Kidney glomerular epithelial cell (primary cell): ENCODE data around the gene APPBP2.
"Not testable (repeated sequence)": the region's sequence is repeated elsewhere in the genome, so short reads cannot be mapped to it uniquely, and the experiment has no call there.

ENCODE experiments used
- DNase-seq: peaks from one replicate; lab custom pipeline; 2025; lab: John Stamatoyannopoulos, UW

APPBP2 gene

GRCh38 chr17:60534613-60535157 is 8.6 kb upstream of the APPBP2 start:
- DNase-seq, result no peak

GRCh38 chr17:60534010-60534555 is 8.0 kb upstream of the APPBP2 start:
- no peak for DNase-seq

GRCh38 chr17:60529806-60530205 is 3.8 kb upstream of the APPBP2 start:
- DNase-seq, result no peak

- DNase-seq, result no peak
These were observed 2.8 kb upstream of the APPBP2 start for GRCh38 chr17:60528828-60529227.

- DNase-seq, result no peak
These were observed 1.7 kb upstream of the APPBP2 start for GRCh38 chr17:60527701-60528100.

GRCh38 chr17:60526726-60527125 is 684 bp upstream of the APPBP2 start:
- DNase-seq, result no peak

- DNase-seq, result peak; percentile 44
These were observed 736 bp downstream of the APPBP2 start for GRCh38 chr17:60525328-60525684.

GRCh38 chr17:60524463-60525327 is 1.3 kb downstream of the APPBP2 start:
- peak; percentile 50 for DNase-seq

GRCh38 chr17:60523822-60524221 is 2.2 kb downstream of the APPBP2 start:
- DNase-seq, result no peak

GRCh38 chr17:60522889-60523626 is 3.0 kb downstream of the APPBP2 start:
- no peak for DNase-seq

- DNase-seq, result no peak
These were observed 6.2 kb downstream of the APPBP2 start for GRCh38 chr17:60519795-60520194.

GRCh38 chr17:60515683-60516082 is 10.4 kb downstream of the APPBP2 start:
- DNase-seq, result not testable (repeated sequence)

GRCh38 chr17:60515199-60515598 is 10.8 kb downstream of the APPBP2 start:
- DNase-seq, result not testable (repeated sequence)

- DNase-seq, result no peak
These were observed 11.5 kb downstream of the APPBP2 start for GRCh38 chr17:60514500-60514899.

- DNase-seq, result no peak
These were observed 12.0 kb downstream of the APPBP2 start for GRCh38 chr17:60514053-60514452.

- no peak for DNase-seq
These were observed 13.0 kb downstream of the APPBP2 start for GRCh38 chr17:60513014-60513413.

- DNase-seq, result no peak
These were observed 15.3 kb downstream of the APPBP2 start for GRCh38 chr17:60510723-60511122.

GRCh38 chr17:60510031-60510430 is 16.0 kb downstream of the APPBP2 start:
- DNase-seq, result no peak

- no peak for DNase-seq
These were observed 17.6 kb downstream of the APPBP2 start for GRCh38 chr17:60508384-60508980.

- DNase-seq, result peak; percentile 96
These were observed 19.7 kb downstream of the APPBP2 start for GRCh38 chr17:60506312-60506711.

GRCh38 chr17:60502145-60502544 is 23.9 kb downstream of the APPBP2 start:
- DNase-seq, result no peak

GRCh38 chr17:60501589-60501988 is 24.5 kb downstream of the APPBP2 start:
- DNase-seq, result no peak
